ACHN (cell line): ENCODE data around the gene TVP23C.
A peak's percentile ranks its signal among the peaks of the same experiment; 100 is the strongest.

Experiments used
- DNase-seq: peaks from one replicate; pipeline ENCODE4 v3.0.0-alpha.2; 2015
- in situ Hi-C: cut with HindIII; loops from 2 replicates; pipeline ENCODE4 v1.10.0; 2017; ENCODE audit warnings: low sequenced_read_pairs, low pct_ligation_motif_present, low pct_unique_long_range_greater_than_20kb

The TVP23C gene

GRCh38 chr17:15475631-15476354 lies 87.5 kb downstream of the TVP23C start:
- no peak for DNase-seq
- in situ Hi-C loops: no loop called here

DNA sequence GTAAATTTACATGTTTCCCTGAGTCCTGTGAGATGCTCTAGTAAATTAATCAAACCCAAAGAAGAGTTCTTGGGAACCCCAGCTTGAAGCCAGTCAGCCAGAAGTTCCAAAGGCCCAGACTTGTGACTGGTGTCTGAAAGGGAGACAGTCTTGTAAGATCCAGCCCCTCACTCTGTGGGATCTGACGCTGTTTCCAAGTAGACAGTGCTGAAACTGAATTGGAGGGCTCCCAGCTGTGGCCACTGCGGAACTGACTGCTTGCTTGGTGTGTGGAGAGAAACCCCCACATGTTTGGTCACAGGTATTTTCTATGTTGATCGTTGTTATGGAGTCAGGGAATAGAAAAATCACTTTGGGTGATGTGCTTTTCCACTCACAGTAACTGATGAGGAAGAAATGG lies 90.4 kb downstream of the TVP23C start:
- DNase-seq: no peak
- in situ Hi-C loops: no loop called here

GRCh38 chr17:15470536-15470935 lies 92.7 kb downstream of the TVP23C start:
- in situ Hi-C loops: no loop called here
- no peak for DNase-seq

DNA sequence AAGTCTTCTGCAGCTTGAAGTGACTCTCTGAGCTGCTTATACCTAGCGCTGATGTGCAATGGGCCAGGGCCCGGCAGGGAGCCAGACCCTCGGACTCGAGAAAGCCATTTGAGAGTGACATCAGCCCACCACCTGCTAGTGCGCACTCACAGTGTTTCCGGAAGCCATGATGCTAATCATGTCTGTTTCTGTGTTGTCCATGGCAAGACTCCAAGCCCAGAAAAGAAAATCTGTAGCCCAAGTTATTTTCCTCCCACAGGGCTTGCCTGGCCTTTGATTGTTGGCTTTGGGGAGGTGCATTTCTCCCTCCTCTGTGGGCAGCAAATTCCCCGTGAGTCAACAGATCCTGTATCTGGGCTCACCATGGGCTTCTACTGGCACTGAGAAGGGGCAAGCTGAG lies 94.0 kb downstream of the TVP23C start:
- in situ Hi-C loops: no loop called here
- DNase-seq: no peak

- in situ Hi-C loops: no loop called here
- no peak for DNase-seq
Observed at GRCh38 chr17:15468126-15468525, 95.2 kb downstream of the TVP23C start.

DNA sequence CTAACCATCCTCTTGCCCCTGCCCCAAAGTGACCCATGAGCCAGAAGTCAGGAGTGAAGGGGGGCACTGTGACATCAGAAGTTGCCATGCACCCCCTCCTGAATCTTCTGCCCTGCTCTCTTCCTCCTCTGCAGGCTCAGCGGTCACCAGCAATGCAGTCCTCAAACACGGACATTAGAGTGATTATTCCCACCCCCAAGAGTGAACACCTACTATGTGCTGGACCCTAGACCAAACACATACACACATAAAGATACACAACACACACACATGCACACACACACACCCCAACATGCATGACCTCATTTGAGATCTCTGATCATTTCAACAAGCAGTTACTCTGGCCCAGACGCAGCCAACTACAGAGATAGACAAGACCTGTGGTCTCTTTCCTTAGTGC lies 95.7 kb downstream of the TVP23C start, which contains the start of gene CDRT4:
TSS of gene CDRT4 (minus strand) at position 30 of the 400 bp plus-strand sequence. CDS start 27,383 bp downstream, outside the sequence.
- in situ Hi-C loops: no loop called here
- DNase-seq: no peak

DNA sequence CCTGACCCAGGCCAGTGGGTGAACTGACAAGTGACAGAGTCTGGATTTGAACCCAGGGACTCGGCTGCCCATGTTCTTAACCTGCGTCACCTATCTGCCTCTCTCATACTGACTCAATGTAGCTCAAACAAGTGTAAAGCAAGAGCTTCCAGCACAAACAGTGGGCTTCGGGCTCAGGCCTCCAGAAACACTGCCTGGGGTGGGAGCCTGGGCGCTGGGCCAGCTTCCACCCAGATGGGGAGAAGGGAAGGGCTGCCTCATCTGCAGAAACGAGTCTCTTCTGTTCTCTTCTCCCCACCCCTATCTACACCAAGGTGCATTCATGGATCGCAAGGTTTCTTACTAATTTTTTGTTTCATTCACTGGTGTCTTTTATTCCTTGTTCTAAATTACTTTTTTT lies 97.2 kb downstream of the TVP23C start:
- in situ Hi-C loops: no loop called here
- DNase-seq: no peak

- in situ Hi-C loops: no loop called here
- DNase-seq: no peak
Observed at GRCh38 chr17:15465045-15465701, 98.1 kb downstream of the TVP23C start.

GRCh38 chr17:15464231-15464985 lies 98.9 kb downstream of the TVP23C start:
- in situ Hi-C loops: no loop called here
- DNase-seq: peak; percentile 18

- peak; percentile 23 for DNase-seq
- in situ Hi-C loops: no loop called here
Observed at GRCh38 chr17:15462976-15463772, 100.1 kb downstream of the TVP23C start.

GRCh38 chr17:15457723-15458094 lies 105.6 kb downstream of the TVP23C start:
- in situ Hi-C loops: no loop called here
- DNase-seq: no peak

- in situ Hi-C loops: no loop called here
- DNase-seq: no peak
Observed at GRCh38 chr17:15456972-15457722, 106.1 kb downstream of the TVP23C start.

GRCh38 chr17:15456496-15456895 lies 106.8 kb downstream of the TVP23C start:
- no peak for DNase-seq
- in situ Hi-C loops: no loop called here

DNA sequence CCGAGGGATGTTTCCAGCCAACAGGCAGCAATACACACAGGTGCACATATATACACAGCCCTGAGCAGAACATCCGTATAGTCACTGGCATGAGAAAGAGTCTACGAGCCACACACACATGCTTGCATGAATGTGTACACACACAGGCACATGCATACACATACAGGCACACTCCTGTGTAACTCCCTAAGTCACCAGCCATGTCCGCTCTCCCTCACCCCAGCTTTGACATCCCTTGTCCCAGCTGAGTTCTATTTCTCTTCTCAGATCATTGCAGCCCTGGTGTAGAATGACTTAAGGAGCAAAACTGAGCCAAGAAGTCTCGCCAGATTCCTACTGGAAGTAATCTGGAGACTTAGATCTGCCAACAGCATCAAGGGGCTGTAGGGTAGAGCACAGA lies 108.9 kb downstream of the TVP23C start:
- in situ Hi-C loops: no loop called here
- no peak for DNase-seq

GRCh38 chr17:15453782-15454181 lies 109.5 kb downstream of the TVP23C start:
- in situ Hi-C loops: no loop called here
- no peak for DNase-seq

GRCh38 chr17:15453246-15453645 lies 110.0 kb downstream of the TVP23C start:
- DNase-seq: no peak
- in situ Hi-C loops: no loop called here

DNA sequence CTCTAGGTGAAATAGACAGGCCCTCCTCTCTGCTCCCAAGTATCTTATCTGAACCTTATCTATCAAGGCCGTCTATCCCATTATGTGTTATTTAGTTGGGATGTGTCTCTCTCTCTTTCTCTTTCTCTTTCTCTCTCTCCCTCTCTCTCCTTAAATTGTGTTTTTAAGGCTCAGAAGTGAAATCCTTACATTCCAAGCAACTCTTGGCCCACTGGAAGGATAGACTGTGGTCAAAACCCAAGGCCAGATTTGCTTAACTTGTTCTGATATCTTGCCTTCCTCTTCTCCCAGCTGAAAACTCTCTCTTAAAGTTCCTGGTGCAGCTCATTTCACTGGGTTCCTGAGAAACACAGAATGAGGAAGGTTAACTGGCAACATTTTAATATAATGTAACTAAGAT lies 110.5 kb downstream of the TVP23C start:
- in situ Hi-C loops: no loop called here
- no peak for DNase-seq
